HG02870 (cell line): Measurements from ENCODE around the gene NCOR1.
"Not testable (repeated sequence)": the region's sequence is repeated elsewhere in the genome, so short reads cannot be mapped to it uniquely, and the experiment has no call there.

ENCODE experiments used
- ATAC-seq: cut with Tn5 transposase; IDR thresholded peaks from one replicate; pipeline ENCODE4 v1.9.1; 2021; ENCODE audit warnings: mild to moderate bottlenecking, moderate library complexity; ENCODE audit not compliant: unreplicated experiment

NCOR1 gene

GRCh38 chr17:16152326-16152725 is 63.0 kb downstream of the NCOR1 start:
- not testable (repeated sequence) for ATAC-seq

DNA sequence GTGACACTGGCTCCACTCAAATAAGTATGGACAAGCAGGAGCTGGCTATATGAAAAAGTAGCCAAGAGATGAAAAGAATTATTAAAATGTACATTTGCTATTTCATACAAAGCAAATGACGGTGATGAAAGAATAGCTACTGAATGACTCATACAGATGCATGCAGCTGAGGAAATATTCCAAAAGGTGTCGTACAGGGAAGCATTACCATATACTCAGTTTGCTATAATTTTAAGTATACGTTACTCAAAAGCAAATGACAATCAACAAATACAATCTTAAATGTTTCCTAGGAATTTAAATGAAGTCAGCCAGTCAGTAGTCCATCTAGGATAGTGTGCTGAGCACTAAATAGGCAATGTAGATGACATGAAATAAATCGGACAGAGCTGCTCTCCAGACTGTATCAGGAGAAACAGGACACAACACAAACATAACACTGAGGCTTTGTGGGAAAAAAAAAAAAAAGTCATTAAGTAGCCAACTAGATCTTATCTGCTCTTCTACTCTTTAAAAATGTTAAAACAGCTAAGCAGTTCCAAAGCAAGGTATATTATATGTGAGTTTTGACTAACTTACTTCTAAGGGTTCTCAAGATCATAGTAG is 65.0 kb downstream of the NCOR1 start:
- no peak for ATAC-seq

DNA sequence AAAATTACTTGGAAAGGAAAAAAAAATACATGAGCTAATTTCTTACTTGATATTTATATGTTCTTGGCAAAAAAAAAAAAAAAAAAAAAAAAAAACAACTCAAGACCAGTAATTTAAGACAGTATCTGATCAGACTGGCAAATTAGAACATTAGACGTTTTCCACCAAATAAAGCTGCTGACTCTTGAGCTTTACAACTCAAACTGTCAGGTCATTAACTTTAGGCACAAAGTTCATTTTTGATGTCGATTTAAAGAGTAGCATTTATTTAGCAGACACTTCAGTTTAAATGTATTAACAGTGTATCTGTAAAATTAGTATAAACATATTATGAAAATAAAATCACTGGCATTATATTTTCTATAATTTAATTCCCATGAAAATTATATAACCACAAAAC is 66.7 kb downstream of the NCOR1 start:
- no peak for ATAC-seq

DNA sequence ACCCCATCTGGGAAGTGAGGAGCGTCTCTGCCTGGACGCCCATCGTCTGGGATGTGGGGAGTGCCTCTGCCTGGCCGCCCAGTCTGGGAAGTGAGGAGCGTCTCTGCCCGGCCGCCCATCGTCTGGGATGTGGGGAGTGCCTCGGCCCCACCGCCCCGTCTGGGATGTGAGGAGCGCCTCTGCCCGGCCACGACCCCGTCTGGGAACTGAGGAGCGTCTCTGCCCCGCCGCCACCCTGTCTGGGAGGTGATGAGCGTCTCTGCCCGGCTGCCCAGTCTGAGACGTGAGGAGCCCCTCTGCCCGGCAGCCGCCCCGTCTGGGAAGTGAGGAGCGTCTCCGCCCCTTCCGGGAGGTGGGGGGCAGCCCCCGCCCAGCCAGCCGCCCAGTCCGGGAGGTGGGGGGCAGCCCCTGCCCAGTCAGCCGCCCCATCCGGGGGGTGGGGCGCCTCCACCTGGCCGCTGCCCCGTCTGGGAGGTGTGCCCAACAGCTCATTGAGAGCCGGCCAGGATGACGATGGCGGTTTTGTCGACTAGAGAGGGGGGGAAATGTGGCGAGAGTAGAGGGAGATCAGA is 69.9 kb downstream of the NCOR1 start:
- not testable (repeated sequence) for ATAC-seq

- no peak for ATAC-seq
Measured at GRCh38 chr17:16141685-16142084, 73.6 kb downstream of the NCOR1 start.

GRCh38 chr17:16140854-16141253 is 74.5 kb downstream of the NCOR1 start:
- no peak for ATAC-seq

GRCh38 chr17:16135461-16135860 is 79.9 kb downstream of the NCOR1 start:
- ATAC-seq: no peak

DNA sequence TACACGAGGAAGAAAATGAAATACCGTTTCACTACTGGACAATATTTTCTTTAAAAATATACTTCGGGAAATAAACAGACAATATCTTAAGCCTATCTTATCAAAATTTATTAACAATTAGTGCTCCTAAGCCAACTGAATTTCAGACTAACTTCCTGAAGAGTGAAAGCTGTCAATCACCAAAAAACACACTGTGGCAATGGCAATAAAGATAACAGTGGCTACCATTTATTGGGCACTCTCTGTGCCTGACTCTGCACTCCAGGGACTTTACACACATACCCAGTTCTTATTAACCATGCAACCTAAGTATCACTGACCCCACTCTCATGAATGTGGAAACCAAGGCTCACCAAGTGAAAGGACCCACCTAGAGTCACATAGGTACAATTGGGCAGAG is 83.7 kb downstream of the NCOR1 start:
- no peak for ATAC-seq

DNA sequence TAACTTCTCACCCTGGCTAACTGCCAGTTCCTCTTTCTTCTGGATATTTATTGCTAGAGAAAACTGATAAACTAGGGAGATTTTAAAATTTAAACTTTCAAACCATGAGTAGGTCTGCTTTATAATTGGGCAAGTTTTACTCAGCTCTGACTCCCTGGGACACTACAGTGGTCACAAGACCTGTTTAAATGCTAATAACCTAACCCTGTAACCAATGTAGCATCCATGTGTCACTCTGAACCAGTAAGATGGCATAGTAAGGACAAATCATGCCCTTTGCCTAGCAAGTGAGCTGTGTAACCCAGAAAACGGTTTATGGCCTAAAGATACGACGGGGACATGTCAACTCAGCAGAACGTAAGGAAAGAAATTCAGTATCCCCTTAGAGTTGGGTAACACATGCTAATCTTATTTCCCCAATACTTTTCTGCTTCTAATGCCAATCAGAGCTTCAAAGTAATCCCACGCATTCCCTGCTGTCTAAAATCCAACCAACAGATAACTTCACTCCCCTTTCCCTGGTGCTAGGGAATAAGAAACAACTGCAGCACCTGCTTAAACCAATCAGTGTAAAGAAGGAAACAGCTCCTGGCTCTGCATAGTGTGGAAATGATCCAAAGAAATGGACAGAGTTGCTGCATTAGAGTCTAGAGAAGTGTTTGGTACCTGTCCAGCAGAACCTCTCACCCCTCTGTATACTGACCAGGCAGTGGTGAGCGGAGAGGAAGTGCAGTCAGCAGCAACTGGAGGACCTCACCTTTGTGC is 85.7 kb downstream of the NCOR1 start:
- no peak for ATAC-seq

DNA sequence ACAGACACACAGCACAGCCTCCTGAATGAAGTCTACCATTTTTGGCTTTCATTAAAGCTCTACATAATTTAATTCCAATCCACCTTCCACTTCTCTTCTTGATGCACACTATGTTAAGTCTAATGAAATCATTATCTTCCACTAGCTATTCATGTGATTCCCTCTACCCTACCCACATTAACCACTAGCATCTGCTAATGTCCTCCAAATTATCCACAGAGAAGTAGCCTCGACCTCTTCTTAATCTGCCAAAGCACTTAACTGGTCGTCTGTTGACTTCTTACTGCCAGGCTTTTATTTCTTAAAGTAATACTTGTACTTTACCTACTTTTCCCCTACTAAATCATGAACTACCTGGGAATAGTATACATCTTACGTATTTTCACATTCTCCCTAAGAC is 91.8 kb downstream of the NCOR1 start:
- no peak for ATAC-seq

DNA sequence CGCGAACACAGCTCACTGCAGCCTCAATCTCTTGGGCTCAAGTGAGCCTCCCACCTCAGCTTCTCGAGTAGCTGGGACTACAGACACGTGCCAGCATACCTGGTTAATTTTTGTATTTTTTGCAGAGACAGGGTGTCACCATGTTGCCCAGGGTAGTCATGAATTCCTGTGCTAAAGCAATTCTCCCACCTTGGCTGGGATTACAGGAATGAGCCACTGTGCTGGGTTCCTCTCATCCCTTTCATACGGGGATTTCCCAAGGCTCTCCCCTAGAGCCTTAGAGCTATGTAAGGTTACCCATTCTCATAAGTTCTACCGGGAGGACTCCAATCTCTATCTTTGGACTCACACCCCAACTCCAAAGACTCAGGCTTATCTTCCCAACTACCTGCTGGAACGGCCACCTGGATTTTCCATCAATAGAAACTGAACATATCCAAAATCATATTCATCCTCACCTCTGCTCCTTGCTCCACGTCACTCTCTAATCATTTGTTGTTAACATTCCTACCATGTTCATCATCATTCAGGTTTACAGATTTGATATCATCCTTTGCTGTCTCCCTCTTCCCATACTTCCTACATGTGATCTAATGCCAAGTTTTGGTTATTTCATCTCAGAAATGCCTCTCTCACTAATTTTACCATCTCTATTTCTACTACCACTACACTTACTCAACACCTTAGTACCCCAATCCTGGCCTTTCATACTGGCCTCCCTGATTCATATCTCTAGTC is 92.5 kb downstream of the NCOR1 start:
- no peak for ATAC-seq

GRCh38 chr17:16121915-16122314 is 93.4 kb downstream of the NCOR1 start:
- ATAC-seq: no peak

- ATAC-seq: no peak
Measured at GRCh38 chr17:16120937-16121336, 94.4 kb downstream of the NCOR1 start.

- ATAC-seq: no peak
Measured at GRCh38 chr17:16117149-16117548, 98.2 kb downstream of the NCOR1 start.

DNA sequence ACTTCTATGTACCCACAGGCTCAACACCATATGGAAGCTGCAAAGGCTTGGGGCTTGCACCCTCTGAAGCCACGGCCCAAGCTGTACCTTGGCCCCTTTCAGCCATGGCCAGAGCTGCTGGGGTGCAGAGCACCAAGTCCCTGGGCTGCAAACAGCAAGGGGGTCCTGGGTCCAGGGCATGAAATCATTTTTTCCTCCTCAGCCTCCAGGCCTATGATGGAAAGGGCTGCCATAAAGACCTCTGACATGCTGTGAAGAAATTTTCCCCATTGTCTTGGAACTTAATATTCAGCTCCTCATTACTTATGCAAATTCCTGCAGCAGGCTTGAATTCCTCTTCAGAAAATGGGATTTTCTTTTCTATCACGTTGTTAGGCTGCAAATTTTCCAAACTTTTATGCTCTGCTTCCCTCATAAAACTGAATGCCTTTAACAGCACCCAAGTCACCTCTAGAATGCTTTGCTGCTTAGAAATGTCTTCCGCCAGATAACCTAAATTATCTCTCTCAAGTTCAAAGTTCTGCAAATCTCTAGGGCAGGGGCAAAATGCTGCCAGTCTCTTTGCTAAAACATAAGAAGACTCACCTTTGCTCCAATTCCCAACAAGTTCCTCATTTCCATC is 100.1 kb downstream of the NCOR1 start:
- ATAC-seq: not testable (repeated sequence)

DNA sequence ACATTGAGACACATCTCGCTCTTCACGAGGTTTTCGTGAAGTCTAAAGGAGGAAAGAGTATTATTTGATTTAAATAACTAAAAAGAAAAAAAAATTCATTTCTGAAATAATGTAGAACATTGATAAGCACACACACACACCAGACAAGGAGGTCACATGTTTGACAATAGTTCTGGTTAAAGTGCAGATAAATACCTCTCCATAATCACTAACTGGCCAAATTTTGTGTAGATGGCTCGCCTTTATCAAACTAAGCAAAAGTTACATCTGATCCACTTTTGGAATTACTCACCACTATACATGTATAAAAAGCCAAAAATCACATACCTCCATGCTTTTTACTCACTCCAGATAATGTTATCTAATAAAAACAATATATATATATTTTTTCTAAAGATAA is 106.5 kb downstream of the NCOR1 start:
- ATAC-seq: no peak

GRCh38 chr17:16108386-16108785 is 106.9 kb downstream of the NCOR1 start:
- ATAC-seq: no peak

DNA sequence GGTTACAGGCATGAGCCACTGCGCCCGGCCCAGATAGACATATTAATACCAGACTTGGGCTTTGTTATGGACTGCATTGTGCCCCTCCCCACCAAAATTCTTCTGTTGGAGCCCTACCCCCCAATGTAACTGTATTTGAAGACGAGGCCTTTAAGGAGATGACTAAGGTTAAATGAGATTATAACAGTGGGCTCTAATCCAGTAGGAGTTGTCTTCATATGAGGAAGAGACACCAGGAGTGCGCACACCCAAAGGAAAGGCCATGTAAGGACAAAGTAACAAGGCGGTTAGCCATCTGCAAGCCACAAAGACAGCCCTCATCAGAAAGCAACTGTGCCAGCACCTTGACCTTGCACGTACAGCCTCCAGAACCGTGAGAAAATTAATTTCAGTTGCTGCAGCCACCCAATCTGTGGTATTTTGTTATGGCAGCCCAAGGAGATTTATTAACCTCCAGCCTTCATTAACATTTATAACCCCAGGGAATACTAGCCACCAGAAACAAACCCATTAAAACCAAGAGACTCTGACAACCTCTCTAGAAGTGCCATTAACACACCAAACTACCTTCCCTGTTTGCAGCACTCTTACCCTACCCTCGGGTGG is 108.1 kb downstream of the NCOR1 start:
- ATAC-seq: no peak

GRCh38 chr17:16106161-16106891 is 109.0 kb downstream of the NCOR1 start:
- no peak for ATAC-seq

GRCh38 chr17:16104189-16104588 is 111.1 kb downstream of the NCOR1 start:
- ATAC-seq: no peak
